GM21381 (cell line): Measurements from ENCODE around the gene PCSK9.
"Not testable (repeated sequence)": the region's sequence is repeated elsewhere in the genome, so short reads cannot be mapped to it uniquely, and the experiment has no call there.

ENCODE experiments used
- ATAC-seq: cut with Tn5 transposase; IDR thresholded peaks from one replicate; pipeline ENCODE4 v1.9.1; 2021; ENCODE audit warnings: mild to moderate bottlenecking, moderate library complexity; ENCODE audit not compliant: unreplicated experiment

PCSK9 gene

DNA sequence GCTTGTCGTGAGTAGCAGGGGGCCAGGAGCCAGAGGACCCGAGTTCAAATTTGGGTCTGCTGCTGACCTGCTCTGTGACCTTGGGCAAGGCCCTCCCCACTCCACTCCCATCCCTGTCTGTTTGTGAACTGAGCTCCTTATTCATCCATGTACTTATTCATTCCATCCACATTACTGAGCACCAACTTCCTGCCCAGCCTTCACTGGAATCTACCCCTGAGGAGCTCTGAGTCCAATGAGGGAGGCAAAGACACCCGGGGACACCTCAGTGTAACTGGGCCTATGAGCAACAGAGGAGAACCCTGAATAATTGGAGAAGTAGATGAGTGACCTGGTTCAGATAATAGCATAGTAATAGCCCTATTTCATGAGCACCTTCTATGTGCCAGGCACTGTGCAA is 31.7 kb upstream of the PCSK9 start:
- no peak for ATAC-seq

GRCh38 chr1:55010194-55010886 is 29.0 kb upstream of the PCSK9 start:
- no peak for ATAC-seq

DNA sequence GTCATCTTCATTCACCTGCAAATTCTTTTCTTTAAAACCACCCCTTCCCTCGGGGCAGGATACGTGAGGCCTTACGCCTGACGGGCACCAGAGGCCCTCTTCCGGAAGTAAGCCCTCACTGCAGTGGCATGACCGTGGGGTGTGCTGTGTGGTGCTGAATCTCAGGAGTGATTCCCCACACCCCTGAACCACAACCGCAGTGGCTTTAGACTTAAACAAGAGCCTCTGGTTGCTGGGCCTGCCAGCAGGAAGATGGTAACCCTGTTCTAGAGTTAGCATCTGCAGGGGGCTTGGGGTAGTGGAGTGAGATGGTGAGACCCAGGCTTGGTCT is 28.5 kb upstream of the PCSK9 start:
- ATAC-seq, result no peak

DNA sequence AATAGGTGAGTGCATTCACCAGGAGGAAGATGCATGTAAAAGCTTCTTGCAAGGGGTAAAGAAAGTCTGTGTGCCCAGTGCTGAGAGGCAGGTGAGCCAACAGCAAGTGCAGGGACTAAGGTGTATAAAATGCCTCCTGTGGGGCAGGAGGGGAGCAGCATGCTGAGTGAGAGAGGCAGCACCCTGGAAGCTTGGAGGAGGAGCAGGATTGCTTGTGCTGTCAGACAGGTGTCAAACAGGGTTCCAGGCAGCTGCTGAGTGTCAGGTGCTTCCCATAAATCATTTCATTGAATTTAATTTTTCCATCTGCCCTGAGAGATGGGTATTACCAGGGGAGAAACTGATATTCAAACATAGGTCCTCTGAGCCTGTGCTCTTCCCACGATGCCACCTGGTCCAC is 26.7 kb upstream of the PCSK9 start:
- no peak for ATAC-seq

GRCh38 chr1:55015123-55015522 is 24.2 kb upstream of the PCSK9 start:
- ATAC-seq, result no peak

- ATAC-seq, result no peak
Measured at GRCh38 chr1:55015731-55016620, 23.4 kb upstream of the PCSK9 start.

GRCh38 chr1:55018395-55018794 is 21.0 kb upstream of the PCSK9 start:
- no peak for ATAC-seq

DNA sequence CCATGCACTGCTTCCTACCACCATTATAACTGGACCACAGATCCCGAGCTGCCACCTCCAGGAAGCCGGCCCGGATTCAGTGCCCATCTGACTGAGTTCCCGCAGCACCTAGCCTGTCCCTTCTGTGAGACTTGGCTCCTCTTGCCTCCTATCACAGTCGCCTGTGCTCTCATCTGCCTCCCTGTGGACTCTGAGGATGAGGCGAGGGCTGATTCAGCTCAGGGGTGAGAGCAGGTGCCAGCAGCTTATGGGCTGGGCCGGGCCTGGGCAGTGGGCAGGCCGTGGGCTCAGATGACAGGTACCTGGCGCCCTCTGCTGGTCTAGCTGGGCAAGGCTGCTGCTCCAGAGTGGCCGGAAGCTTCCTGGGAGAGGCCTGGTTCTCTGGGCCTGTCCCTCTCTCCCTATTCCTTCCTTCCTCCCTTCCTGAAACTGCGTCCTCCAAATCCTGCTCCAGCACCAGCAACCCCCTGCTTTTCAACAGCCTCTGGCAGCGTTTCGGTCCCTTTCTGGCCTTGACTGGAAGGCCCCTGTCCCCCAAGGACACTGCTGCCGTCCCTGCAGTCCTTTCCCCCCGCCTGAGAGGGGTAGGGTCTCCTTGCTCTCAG is 17.3 kb upstream of the PCSK9 start:
- peak; percentile 82 for ATAC-seq

DNA sequence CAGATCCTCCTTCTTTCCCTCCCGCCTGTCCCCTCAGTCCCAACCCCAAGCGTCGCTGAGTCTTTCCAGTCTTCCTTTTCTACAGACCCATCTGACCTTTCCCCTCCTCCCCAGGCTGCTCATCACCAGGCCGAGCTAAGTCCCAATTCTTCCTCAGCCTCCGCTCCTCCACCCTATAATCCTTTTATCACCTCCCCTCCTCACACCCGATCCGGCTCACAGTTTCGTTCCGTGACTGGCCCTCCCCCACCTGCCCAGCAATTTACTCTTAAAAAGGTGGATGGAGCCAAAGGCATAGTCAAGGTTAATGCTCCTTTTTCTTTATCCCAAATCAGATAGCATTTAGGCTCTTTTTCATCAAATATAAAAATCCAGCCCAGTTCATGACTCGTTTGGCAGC is 15.2 kb upstream of the PCSK9 start:
- not testable (repeated sequence) for ATAC-seq

- not testable (repeated sequence) for ATAC-seq
Measured at GRCh38 chr1:55026682-55027081, 12.7 kb upstream of the PCSK9 start.

DNA sequence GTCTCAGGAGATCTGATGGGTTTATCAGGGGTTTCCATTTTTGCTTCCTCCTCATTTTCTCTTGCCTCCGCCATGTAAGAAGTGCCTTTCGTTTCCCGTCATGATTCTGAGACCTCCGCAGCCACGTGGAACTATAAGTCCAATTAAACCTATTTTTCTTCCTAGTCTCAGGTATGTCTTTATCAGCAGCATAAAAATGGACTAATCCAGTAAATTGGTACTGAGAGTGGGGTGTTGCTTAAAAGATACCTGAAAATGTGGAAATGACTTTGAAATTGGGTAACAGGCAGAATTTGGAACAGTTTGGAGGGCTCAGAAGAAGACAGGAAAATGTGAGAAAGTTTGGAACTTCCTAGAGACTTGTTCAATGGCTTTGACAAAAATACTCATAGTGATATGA is 8.2 kb upstream of the PCSK9 start:
- not testable (repeated sequence) for ATAC-seq

GRCh38 chr1:55033265-55033614 is 6.1 kb upstream of the PCSK9 start:
- ATAC-seq, result no peak

- no peak for ATAC-seq
Measured at GRCh38 chr1:55034476-55035133, 4.7 kb upstream of the PCSK9 start.

DNA sequence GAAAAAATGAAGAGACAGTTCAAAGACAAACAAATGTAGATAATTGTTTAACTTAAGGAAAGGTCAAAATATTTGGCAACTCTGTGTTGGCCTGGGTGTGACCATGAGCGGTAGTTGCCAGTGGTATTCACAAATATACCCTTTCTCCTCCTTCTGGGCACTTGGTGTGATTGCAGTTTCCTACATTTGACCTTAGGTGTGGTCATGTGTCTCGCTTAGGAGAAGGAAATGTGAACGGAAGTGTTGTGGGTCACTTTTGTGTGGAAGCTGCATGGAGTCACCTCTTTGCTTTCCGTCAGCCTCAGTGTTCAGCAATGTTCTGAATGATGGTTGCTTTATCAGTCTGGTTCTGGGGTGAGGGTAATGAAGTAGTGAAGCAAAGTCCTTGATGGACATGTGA is 3.4 kb upstream of the PCSK9 start:
- no peak for ATAC-seq

GRCh38 chr1:55037733-55038551 is 1.4 kb upstream of the PCSK9 start:
- no peak for ATAC-seq

- ATAC-seq, result no peak
Measured at GRCh38 chr1:55038552-55038838, 853 bp upstream of the PCSK9 start.

DNA sequence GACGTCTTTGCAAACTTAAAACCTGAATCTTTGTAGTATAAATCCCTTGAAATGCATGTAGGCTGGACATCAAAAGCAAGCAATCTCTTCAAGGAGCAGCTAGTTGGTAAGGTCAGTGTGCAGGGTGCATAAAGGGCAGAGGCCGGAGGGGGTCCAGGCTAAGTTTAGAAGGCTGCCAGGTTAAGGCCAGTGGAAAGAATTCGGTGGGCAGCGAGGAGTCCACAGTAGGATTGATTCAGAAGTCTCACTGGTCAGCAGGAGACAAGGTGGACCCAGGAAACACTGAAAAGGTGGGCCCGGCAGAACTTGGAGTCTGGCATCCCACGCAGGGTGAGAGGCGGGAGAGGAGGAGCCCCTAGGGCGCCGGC is 390 bp upstream of the PCSK9 start:
- ATAC-seq, result no peak

DNA sequence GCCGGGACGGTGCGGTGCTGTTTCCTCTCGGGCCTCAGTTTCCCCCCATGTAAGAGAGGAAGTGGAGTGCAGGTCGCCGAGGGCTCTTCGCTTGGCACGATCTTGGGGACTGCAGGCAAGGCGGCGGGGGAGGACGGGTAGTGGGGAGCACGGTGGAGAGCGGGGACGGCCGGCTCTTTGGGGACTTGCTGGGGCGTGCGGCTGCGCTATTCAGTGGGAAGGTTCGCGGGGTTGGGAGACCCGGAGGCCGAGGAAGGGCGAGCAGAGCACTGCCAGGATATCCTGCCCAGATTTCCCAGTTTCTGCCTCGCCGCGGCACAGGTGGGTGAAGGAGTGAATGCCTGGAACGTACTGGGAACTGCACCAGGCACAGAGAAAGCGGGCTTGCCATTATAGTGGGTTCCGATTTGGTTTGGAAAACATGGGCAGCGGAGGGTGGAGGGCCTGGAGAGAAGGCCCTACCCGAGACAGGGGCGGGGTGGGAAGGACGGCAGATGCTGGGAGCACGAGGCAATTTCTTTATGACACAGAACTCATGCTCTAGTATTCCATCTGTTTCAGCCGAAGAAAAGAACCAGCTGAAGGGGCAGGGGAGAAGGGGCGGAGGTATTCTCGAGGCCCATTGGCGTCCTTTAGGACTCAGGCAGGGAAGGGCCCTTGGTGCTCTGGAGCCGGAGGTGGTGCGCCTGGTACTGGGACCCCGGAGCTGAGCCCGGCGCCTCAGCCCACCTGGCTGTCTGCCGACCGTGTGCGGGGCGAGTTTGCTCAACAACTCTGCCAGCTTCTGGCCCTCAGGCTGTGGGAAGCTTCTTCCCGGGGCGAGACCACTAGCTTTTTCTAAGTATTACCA is 960 bp downstream of the PCSK9 start:
- ATAC-seq, result no peak

- no peak for ATAC-seq
Measured at GRCh38 chr1:55040933-55041494, 1.7 kb downstream of the PCSK9 start.

DNA sequence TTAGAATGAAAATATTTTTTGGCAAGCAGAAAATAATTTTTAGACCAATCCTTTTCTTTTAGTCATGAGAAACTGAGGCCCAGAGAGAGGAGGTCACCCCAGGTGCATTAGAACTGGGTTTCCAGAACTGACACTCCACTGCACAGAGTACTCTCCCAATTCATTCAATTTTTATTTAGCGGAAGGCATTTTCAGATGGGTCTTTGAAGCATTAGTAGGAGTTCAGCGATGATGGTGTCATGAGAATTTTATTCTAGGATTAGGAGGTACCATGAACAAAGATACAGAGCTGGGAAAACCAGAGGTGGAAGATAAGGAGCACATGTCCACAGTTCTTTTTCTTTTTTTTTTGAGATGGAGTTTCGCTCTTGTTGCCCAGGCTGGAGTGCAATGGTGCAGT is 2.3 kb downstream of the PCSK9 start:
- ATAC-seq, result no peak
